Measurements from ENCODE around the gene TRAF3. TPM values are rescaled to one million over a fixed set of nuclear protein-coding genes. Genes with fewer than 3 reads are reported as not detected.
"Not testable (repeated sequence)": the region's sequence is repeated elsewhere in the genome, so short reads cannot be mapped to it uniquely, and the experiment has no call there.

The TRAF3 gene
- total RNA-seq, 4 donors from 2014 or later: 15.9 to 24.9 (median 18.6) TPM

DNA sequence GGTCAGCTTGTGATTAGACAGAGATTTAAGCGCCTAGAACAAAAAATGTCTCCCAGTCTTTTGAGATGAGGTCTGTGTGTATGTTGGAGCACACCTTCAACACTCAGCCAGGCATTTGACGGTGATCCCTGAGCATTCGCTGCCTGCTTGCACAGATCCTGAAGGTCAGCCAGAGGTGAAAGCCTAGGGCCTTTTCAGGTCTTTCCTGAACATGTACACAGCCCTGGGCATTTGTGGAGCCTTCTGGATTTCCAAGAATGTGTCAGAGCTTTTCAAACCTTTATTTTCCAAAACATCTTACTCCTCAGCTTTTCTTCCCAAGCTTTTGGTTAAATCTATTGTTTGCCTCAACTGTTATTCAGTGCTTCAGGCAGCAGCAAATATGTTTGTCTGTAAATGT lies 86.1 kb downstream of the TRAF3 start:
- peaks cover 8 to 16% of the 10 kb centered on the region in 2 donors for H3K4me1 ChIP-seq
- 49 to 71% methylated on average over 3 of the region's 3 CpGs for WGBS, 2 donors
- intact Hi-C loops (cut with DNase I): no loop called here
- no peak overlapping the region for H3K4me3 ChIP-seq (replicated peaks in 1 of 3)
- no peaks in the 10 kb centered on the region for H3K27me3 ChIP-seq
- H3K9me3 ChIP-seq: no peaks in the 10 kb centered on the region
- peak; percentile 40 to 60 for DNase-seq
- H3K27ac ChIP-seq: peak overlapping the region; percentile 31 to 56 (median 54)
- TF ChIP-seq, protein P1, sequence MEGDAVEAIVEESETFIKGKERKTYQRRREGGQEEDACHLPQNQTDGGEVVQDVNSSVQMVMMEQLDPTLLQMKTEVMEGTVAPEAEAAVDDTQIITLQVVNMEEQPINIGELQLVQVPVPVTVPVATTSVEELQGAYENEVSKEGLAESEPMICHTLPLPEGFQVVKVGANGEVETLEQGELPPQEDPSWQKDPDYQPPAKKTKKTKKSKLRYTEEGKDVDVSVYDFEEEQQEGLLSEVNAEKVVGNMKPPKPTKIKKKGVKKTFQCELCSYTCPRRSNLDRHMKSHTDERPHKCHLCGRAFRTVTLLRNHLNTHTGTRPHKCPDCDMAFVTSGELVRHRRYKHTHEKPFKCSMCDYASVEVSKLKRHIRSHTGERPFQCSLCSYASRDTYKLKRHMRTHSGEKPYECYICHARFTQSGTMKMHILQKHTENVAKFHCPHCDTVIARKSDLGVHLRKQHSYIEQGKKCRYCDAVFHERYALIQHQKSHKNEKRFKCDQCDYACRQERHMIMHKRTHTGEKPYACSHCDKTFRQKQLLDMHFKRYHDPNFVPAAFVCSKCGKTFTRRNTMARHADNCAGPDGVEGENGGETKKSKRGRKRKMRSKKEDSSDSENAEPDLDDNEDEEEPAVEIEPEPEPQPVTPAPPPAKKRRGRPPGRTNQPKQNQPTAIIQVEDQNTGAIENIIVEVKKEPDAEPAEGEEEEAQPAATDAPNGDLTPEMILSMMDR (IDR thresholded peaks at IDR 0.05): no peak
- TF ChIP-seq POLR2A (IDR thresholded peaks at IDR 0.05): no peak
- no peaks in the 10 kb centered on the region for H3K36me3 ChIP-seq

DNA sequence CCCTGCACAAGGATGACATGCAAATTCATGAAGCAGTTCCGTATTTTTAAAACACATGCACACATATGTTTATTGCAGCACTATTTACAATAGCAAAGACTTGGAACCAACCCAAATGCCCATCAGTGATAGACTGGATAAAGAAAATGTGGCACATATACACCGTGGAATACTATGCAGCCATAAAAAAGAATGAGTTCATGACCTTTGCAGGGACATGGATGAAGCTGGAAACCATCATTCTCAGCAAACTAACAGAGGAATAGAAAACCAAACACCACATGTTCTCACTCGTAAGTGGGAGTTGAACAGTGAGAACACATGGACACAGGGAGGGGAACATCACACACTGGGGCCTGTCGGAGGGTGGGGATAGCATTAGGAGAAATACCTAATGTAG lies 88.7 kb downstream of the TRAF3 start:
- 96 to 98% methylated on average over 4 of the region's 4 CpGs for WGBS, 2 donors
- intact Hi-C loops (cut with DNase I); H3K4me3 ChIP-seq (replicated peaks in 1 of 3); H3K27ac ChIP-seq; H3K36me3 ChIP-seq; H3K9me3 ChIP-seq; H3K27me3 ChIP-seq; DNase-seq: not testable (repeated sequence)
- peaks cover 13 to 25% of the 10 kb centered on the region in 2 donors for H3K4me1 ChIP-seq

DNA sequence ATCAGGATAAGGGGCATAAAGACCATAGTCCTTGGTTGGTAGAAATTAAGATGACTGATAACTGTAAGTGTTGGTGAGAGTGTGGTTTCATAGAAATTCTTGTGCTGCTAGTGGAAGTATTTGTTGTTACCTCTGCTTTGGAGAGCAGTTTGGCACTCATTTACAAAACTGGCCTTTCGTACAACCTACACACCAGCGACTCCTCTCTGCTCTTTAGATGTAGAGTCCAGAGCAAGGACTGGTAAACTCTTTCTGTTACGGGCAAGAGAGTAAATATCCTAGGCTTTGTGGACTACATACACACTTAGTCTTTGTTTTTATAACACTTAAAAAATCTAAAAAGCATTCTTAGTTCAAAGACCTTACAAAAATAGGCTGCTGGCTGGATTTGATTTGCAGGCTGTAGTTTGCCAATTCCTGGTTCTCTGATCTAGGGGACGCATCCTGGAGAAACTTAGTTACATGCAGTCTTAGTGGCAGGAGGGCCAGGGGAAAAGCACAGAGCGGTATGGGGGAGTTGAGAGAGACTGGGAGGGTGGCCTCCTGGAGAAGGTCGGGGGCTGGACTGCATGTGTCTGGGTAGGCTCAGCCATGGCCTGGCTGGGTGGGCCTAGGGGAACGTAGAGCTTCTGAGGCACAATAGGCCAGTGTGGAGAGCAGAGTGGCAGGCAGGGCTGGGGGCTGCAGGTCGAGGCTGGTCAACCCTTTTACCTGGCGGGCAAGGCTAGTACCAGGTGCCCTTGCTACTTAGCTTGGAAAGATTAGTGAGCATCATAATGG lies 89.9 kb downstream of the TRAF3 start:
- H3K4me3 ChIP-seq (replicated peaks in 1 of 3): no peak overlapping the region
- no peak for TF ChIP-seq POLR2A (IDR thresholded peaks at IDR 0.05)
- TF ChIP-seq, protein P1 (IDR thresholded peaks at IDR 0.05): peak in 2 of 6 experiments; percentile 9 to 16
- H3K9me3 ChIP-seq: no peaks in the 10 kb centered on the region
- intact Hi-C loops (cut with DNase I): no loop called here
- no peaks in the 10 kb centered on the region for H3K27me3 ChIP-seq
- 76 to 78% methylated on average over 9 of the region's 9 CpGs for WGBS, 2 donors
- H3K4me1 ChIP-seq: peaks cover 25 to 37% of the 10 kb centered on the region in 2 donors
- no peaks in the 10 kb centered on the region for H3K36me3 ChIP-seq
- no peak overlapping the region for H3K27ac ChIP-seq
- DNase-seq: no peak

DNA sequence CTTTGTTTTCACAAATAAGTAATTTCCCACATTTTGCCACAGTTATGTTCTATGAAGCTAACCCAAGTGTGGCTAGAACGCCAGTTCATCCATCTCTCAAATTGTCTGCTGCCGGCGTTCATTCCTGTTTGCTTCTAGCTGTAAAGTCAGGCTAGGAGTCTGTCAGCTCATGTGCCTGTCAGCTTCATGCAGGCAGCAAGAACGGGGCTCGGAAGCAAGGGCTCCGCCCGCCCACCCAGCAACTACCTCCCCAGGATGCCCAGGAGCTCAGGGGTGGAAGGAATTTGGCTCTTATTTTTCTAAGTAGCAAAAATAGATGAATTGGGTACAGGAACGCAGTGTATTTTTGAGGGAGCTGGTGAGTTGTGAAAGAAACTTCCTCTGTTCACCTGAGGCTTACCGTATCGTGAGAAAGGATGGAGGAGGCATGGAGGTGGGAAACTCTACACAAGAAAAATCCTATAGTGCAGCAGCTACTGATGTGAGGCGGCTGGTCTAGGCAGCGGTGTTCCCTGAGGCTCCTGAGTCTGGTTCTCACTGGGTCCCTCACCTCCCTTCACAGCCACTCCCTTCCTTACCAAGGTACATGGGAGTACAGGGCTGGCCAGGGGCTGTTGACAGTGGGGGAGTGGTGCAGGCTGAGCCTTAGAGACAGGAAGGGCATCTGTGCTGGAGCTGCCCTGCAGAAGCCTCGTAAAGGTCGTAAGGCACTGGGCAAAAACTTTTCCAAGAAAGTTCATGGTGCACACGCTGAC lies 90.8 kb downstream of the TRAF3 start:
- Histone ChIP-seq H3K27ac (no peak overlapping the region), H3K9me3 (no peaks in the 10 kb centered on the region), H3K4me1 (peaks cover 32 to 46% of the 10 kb centered on the region in 2 donors), H3K27me3 (no peaks in the 10 kb centered on the region), H3K4me3 (replicated peaks in 1 of 3) (no peak overlapping the region), H3K36me3 (no peaks in the 10 kb centered on the region)
- TF ChIP-seq, protein P1 (IDR thresholded peaks at IDR 0.05): no peak
- no peak for TF ChIP-seq POLR2A (IDR thresholded peaks at IDR 0.05)
- intact Hi-C loops (cut with DNase I): no loop called here
- DNase-seq: no peak
- 93 to 95% methylated on average over 15 of the region's 15 CpGs for WGBS, 2 donors

DNA sequence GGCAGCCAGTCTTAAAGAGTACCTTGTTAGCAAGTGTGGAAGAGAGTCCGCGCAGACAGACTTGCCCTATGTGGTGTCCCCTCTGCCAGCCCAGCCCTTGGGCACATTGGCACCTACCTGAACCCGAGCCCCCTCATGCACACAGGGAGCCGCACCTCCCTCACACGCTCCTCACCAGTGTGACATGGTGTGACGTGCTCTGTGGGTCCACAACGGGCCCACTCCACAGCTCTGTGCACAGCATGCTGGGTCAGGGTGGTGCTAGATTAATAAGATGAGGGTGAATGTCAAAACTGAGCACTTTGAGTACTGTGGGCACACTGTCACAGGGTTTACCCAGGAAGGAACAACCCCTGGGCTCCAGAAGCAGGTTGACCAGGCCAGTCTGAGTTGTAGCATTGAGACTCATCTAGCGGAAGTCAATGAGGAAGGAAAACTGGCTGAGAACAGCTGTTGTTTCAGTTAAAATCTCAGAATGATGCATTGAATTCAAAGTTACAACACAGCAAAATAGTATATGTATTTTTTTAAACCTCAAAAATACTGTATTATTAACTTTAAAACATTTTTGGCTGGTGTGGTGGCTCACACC lies 91.8 kb downstream of the TRAF3 start:
- Histone ChIP-seq H3K4me3 (replicated peaks in 1 of 3) (no peak overlapping the region), H3K27ac (no peak overlapping the region), H3K9me3 (no peaks in the 10 kb centered on the region), H3K27me3 (no peaks in the 10 kb centered on the region), H3K36me3 (no peaks in the 10 kb centered on the region), H3K4me1 (peaks cover 38 to 50% of the 10 kb centered on the region in 2 donors)
- intact Hi-C loops (cut with DNase I): no loop called here
- no peak for DNase-seq
- WGBS, 2 donors: 93 to 94% methylated on average over 8 of the region's 8 CpGs
- TF ChIP-seq, protein P1 (IDR thresholded peaks at IDR 0.05): no peak
- no peak for TF ChIP-seq POLR2A (IDR thresholded peaks at IDR 0.05)

Data from thyroid gland (tissue), 4 donors.